NCI-H2196 treated with DMSO at 0.1 percent for 48 hours (cell line): ENCODE measurements around the gene FERMT1.
A peak's percentile ranks its signal among the peaks of the same experiment; 100 is the strongest.
"Not testable (repeated sequence)": the region's sequence is repeated elsewhere in the genome, so short reads cannot be mapped to it uniquely, and the experiment has no call there.

ENCODE experiments used
- DNase-seq: peaks from one replicate; lab custom pipeline; 2025; ENCODE audit not compliant: unreplicated experiment; lab: John Stamatoyannopoulos, UW

Gene FERMT1

GRCh38 chr20:6115221-6115895, 7.5 kb downstream of the FERMT1 start:
- no peak for DNase-seq

- no peak for DNase-seq
Observed at GRCh38 chr20:6114696-6115095, 8.1 kb downstream of the FERMT1 start.

DNA sequence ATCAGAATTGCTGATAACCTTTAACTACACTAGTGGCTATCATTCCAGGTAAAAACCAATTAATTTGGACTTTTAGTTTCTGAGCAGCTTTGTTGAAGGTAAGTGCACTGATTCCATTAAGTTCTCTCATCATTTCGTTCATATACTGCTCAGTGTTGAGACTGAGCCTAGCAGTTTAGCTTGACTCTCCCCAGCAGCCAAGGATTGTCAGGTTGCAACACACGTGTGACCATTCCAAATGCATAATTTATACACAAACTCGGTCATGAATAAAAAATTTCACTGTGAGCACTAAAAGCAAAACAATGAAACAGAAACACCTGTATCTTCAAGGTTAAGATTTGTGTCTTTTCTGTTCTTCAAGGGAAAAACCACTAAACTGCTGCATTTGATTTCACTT, 8.9 kb downstream of the FERMT1 start:
- DNase-seq, result no peak

- DNase-seq, result not testable (repeated sequence)
Observed at GRCh38 chr20:6112965-6113364, 9.9 kb downstream of the FERMT1 start.

DNA sequence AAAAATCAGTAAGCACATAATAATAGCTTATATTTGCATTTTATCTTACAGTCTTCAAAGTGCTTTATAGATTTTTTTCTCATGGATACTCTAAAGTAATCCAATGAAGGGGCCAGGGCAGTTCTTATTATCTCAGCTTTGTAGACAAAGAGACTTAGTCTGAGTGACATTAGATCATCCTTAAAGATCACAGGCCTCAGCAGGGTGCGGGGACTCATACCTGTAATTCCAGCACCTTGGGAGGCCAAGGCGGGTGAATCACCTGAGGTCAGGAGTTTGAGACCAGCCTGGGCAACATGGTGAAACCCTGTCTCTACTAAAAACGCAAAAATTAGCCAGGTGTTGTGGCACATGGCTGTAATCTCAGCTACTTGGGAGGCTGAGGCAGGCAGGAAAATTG, 14.5 kb downstream of the FERMT1 start:
- no peak for DNase-seq

GRCh38 chr20:6104493-6105188, 18.2 kb downstream of the FERMT1 start:
- no peak for DNase-seq

- no peak for DNase-seq
Observed at GRCh38 chr20:6103301-6103700, 19.5 kb downstream of the FERMT1 start.

- no peak for DNase-seq
Observed at GRCh38 chr20:6101346-6101745, 21.5 kb downstream of the FERMT1 start.

GRCh38 chr20:6100246-6100645, 22.6 kb downstream of the FERMT1 start:
- DNase-seq, result no peak

- no peak for DNase-seq
Observed at GRCh38 chr20:6099819-6100218, 23.0 kb downstream of the FERMT1 start.

DNA sequence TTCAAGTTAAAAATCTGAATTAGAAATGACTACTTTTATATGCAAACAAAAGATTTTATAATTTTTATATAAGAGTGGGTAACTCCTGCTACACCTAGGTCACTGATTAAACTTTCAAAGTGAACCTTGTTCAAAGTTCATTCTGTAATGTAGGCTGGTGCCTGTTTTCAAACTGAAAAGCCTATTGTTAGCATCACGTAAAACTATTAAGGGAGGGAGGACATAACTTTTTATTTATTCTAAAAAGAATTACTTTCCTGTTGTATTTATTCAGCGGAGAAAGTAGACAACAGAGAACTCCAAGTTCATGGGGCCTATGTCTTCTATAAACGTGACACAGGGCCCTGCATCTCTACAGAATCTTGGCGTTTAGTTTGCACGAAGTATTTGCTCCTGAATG, 27.4 kb downstream of the FERMT1 start:
- DNase-seq, result no peak

DNA sequence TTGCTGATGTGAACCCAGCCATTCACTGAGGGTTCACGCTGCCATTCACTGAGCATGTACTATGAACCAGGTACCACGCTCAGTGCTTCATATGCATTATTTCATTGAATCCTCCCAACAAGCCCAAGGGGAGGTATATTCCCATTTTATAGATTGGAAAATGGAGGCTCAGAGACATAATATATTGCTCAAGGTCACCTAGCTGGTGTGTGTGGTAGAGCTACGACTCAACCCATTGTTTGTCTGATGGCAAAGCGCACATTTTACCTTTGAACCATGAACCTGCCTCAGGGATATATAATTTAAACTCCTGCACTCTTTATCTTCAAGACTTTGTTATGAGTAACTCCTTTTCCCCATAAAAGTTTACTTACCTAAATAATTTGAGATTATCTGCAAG, 28.3 kb downstream of the FERMT1 start:
- no peak for DNase-seq

DNA sequence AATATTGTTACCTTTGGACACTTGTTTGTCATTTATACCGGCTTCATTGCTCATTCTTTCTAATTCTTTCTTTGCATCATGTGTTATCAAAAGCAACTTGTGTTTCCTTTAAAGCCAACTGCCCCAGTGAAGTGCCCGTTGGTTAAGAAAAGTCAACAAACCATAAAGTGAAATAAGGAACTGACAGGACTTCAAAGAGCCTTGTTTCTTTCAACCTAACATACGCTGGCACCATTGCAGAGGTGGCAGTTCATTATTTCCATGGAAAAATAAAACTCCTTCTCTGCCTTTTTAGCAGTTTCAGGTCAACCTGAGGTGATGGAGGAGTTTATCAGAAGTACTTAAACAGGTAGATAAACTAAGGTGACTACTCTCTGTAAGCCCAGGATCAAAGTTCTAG, 28.8 kb downstream of the FERMT1 start:
- DNase-seq, result peak; percentile 5

DNA sequence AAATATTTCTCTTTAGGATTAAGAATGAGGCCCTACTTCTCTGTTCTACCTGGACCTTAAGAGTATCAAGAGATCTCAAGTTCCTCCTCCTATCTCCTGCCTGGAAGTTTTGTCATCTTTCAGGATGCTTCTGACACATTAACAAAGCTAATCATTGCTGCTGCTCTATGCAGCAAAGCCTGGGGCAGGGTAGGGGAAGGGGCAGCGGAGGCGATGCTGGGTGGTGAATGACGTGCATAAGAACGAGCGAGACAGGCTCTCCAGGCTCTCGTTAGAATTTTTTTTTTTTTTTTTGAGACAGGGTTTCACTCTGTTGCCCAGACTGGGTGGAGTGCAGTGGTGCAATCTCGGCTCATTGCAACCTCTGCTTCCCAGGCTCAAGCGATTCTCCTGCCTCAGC, 31.2 kb downstream of the FERMT1 start:
- DNase-seq, result no peak

DNA sequence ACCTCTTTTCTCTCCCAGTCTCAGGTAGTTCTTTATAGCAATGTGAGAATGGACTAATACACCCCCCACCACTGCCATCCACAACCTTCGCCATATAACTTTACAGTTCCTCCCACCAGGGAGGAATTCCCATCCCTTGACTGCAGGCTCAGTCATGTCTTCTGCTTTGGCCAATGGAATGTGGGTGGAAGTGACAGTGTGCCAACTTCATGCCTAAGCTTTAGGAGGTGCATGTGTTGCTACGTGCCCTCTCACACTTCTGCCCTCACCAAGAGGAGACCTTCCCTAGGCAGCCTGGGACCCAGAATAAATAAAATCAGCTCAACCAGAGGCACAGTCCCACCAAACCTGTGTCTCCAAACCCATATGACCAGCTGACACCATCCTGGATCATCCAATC, 36.0 kb downstream of the FERMT1 start:
- DNase-seq, result no peak

- DNase-seq, result no peak
Observed at GRCh38 chr20:6083926-6084325, 38.9 kb downstream of the FERMT1 start.

DNA sequence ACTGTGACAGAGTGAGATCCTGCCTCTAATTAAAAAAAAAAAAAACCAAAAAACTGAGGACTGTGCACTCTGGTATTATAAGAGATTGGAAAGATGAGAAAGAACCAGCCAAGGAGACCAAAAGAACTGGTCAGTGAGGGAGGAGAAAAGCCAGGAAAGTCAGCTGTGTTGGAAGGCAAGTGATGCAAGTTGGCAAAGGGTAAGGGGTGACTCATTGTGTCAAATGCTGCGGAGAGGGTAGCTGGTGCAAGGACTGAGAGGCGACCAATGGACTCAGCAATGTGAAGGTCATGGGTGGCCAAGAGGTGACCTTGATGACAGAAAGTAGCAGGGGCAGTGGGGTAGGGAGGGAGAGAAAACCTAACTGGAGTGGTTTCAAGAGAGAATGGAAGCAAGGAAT, 41.6 kb downstream of the FERMT1 start:
- no peak for DNase-seq

DNA sequence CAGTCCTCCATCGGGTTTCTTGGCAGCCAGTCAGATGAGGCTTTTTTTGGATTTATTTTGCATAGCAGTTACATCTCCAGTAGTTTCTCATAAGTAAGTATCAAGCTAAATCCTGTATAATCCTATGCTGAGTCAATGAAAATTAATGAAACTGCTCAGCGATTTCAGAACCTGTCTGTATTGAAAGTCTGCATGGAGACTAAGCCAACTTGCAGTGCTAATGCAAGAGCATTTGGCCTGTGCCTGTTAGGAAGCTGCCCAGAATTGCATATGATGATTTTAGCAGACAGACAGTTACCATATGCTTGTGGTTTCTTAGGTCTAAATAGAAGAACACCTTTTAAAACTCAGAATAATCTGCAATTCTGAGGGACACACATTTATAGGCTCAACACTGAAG, 43.8 kb downstream of the FERMT1 start:
- no peak for DNase-seq

DNA sequence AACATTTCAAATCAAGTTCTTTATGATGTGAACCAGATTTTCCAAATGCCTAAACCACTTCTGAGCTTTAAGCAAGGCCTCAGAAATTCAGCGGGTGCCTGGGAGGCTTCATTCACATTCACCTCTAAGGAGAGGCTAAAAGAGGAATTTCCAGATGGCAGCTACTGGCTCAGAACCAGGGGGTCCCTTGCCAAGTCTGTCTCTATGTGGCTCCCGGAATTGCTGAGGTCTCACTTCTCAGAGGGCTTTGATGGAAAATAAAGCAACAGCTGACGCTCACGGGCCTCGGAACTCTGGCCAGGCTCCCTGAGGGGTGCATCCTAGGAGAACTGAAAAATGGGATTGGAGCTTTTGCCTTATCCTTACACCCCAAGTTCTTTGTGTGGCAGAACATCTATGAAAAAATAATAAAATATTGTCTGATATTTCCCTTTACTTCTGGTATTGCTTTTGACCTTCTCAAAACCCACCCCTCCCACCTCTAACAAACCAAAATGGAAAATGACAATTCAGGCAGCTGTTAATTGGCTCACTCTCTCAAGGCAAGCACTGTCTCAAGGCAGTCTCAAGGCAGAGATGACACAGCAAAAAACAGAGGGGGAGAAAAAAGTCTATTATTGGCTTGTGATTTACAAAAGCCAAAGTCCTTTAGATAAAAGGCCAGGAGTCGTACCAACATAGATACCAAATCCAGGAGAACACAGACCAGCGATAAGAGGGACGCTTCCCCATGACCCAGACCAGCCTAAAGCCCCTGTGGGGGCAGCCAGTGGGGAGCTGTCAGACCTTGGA, 47.2 kb downstream of the FERMT1 start:
- no peak for DNase-seq

GRCh38 chr20:6074784-6075183, 48.0 kb downstream of the FERMT1 start:
- no peak for DNase-seq

GRCh38 chr20:6074145-6074561, 48.7 kb downstream of the FERMT1 start:
- DNase-seq, result peak; percentile 29
